ENCODE results near the gene HOXD13.
A peak's percentile ranks its signal among the peaks of the same experiment; 100 is the strongest.

HOXD13 gene

GRCh38 chr2:176094349-176094748 is 1.8 kb downstream of the HOXD13 start:
- no peak for DNase-seq (ENCODE audit: low read depth in 2 of 2)

- DNase-seq (ENCODE audit: low read depth in 2 of 2) = no peak
Measured at GRCh38 chr2:176095421-176095820, 2.9 kb downstream of the HOXD13 start.

GRCh38 chr2:176096243-176096985 is 3.9 kb downstream of the HOXD13 start:
- no peak for DNase-seq (ENCODE audit: low read depth in 2 of 2)

- DNase-seq (ENCODE audit: low read depth in 2 of 2) = peak in 1 of 2 donors; percentile 25
Measured at GRCh38 chr2:176096986-176097819, 4.7 kb downstream of the HOXD13 start.

- no peak for DNase-seq (ENCODE audit: low read depth in 2 of 2)
Measured at GRCh38 chr2:176097820-176098365, 5.4 kb downstream of the HOXD13 start.

GRCh38 chr2:176098366-176099158 is 6.0 kb downstream of the HOXD13 start:
- DNase-seq (ENCODE audit: low read depth in 2 of 2) = no peak

- no peak for DNase-seq (ENCODE audit: low read depth in 2 of 2)
Measured at GRCh38 chr2:176099159-176099727, 6.7 kb downstream of the HOXD13 start.

GRCh38 chr2:176099728-176100546 is 7.4 kb downstream of the HOXD13 start, which contains the start of gene HOXD12:
Gene HOXD12, plus strand, starts transcription at chr2:176099795. Its CDS starts 7 bp downstream, at chr2:176099802.
- DNase-seq (ENCODE audit: low read depth in 2 of 2) = no peak

- DNase-seq (ENCODE audit: low read depth in 2 of 2) = no peak
Measured at GRCh38 chr2:176100547-176101140, 8.1 kb downstream of the HOXD13 start.

GRCh38 chr2:176101216-176101830 is 8.8 kb downstream of the HOXD13 start:
- no peak for DNase-seq (ENCODE audit: low read depth in 2 of 2)

GRCh38 chr2:176101842-176102241 is 9.3 kb downstream of the HOXD13 start:
- no peak for DNase-seq (ENCODE audit: low read depth in 2 of 2)

- DNase-seq (ENCODE audit: low read depth in 2 of 2) = no peak
Measured at GRCh38 chr2:176102309-176102866, 9.9 kb downstream of the HOXD13 start.

- no peak for DNase-seq (ENCODE audit: low read depth in 2 of 2)
Measured at GRCh38 chr2:176103194-176103593, 10.7 kb downstream of the HOXD13 start.

- no peak for DNase-seq (ENCODE audit: low read depth in 2 of 2)
Measured at GRCh38 chr2:176103742-176104315, 11.3 kb downstream of the HOXD13 start.

- no peak for DNase-seq (ENCODE audit: low read depth in 2 of 2)
Measured at GRCh38 chr2:176104316-176105077, 12.0 kb downstream of the HOXD13 start.

GRCh38 chr2:176105078-176105729 is 12.7 kb downstream of the HOXD13 start:
- DNase-seq (ENCODE audit: low read depth in 2 of 2) = no peak

- no peak for DNase-seq (ENCODE audit: low read depth in 2 of 2)
Measured at GRCh38 chr2:176105730-176106580, 13.4 kb downstream of the HOXD13 start.

Data from stimulated activated CD8-positive, alpha-beta memory T cell treated with anti-CD3 and anti-CD28 coated beads, Interleukin-7, amount 100 ng/mL, for 4 hours (primary cell).